ENCODE data around the gene RNF148. TPM values are rescaled to one million over a fixed set of nuclear protein-coding genes. Genes with fewer than 3 reads are reported as not detected.

Gene RNF148
- total RNA-seq, 2 experiments from 2014 or later, result not detected

GRCh38 chr7:122710916-122711315 lies 8.2 kb upstream of the RNF148 start:
- H3K4me1 Mint-ChIP-seq, result no peaks in the 10 kb centered on the region
- H3K27ac Mint-ChIP-seq, result no peak overlapping the region
- peaks cover 2% of the 10 kb centered on the region for H3K9me3 Mint-ChIP-seq
- no peak overlapping the region for H3K4me3 Mint-ChIP-seq
- no peaks in the 10 kb centered on the region for H3K36me3 Mint-ChIP-seq (ENCODE audit: low read depth)
- no peaks in the 10 kb centered on the region for H3K27me3 Mint-ChIP-seq
- ChIA-PET POLR2A (no interaction called here), CTCF (no interaction called here)
- no peak for DNase-seq

- Mint-ChIP-seq H3K9me3 (peaks cover 2% of the 10 kb centered on the region), H3K27ac (no peak overlapping the region), H3K36me3 (ENCODE audit: low read depth) (no peaks in the 10 kb centered on the region), H3K4me1 (no peaks in the 10 kb centered on the region), H3K4me3 (no peak overlapping the region), H3K27me3 (no peaks in the 10 kb centered on the region)
- DNase-seq, result no peak
- ChIA-PET CTCF (no interaction called here), POLR2A (no interaction called here)
These were observed 7.4 kb upstream of the RNF148 start for GRCh38 chr7:122709930-122710646.

GRCh38 chr7:122706836-122707235 lies 4.1 kb upstream of the RNF148 start:
- no peak overlapping the region for H3K4me3 Mint-ChIP-seq
- H3K4me1 Mint-ChIP-seq, result no peaks in the 10 kb centered on the region
- ChIA-PET CTCF (no interaction called here), POLR2A (no interaction called here)
- H3K27ac Mint-ChIP-seq, result no peak overlapping the region
- no peaks in the 10 kb centered on the region for H3K27me3 Mint-ChIP-seq
- DNase-seq, result no peak
- H3K36me3 Mint-ChIP-seq (ENCODE audit: low read depth), result no peaks in the 10 kb centered on the region
- H3K9me3 Mint-ChIP-seq, result peaks cover 2% of the 10 kb centered on the region

GRCh38 chr7:122699017-122699416 lies 3.7 kb downstream of the RNF148 start, which contains the start of gene RNF133:
TSS of gene RNF133 (minus strand) at chr7:122699117. CDS start at chr7:122698918, 199 bp downstream.
- H3K4me3 Mint-ChIP-seq, result no peak within 1 kb of the TSS
- H3K9me3 Mint-ChIP-seq, result peaks cover 4% of the 10 kb centered on the region
- no peak for DNase-seq
- H3K4me1 Mint-ChIP-seq, result no peaks in the 10 kb centered on the region
- POLR2A ChIA-PET, result no interaction called here
- H3K27ac Mint-ChIP-seq, result no peak within 1 kb of the TSS
- no peaks in the 10 kb centered on the region for H3K27me3 Mint-ChIP-seq
- CTCF ChIA-PET, result no interaction called here
- no peaks in the 10 kb centered on the region for H3K36me3 Mint-ChIP-seq (ENCODE audit: low read depth)

- ChIA-PET POLR2A (no interaction called here), CTCF (no interaction called here)
- Mint-ChIP-seq H3K4me3 (no peak overlapping the region), H3K4me1 (no peaks in the 10 kb centered on the region), H3K9me3 (peaks cover 17% of the 10 kb centered on the region), H3K27me3 (no peaks in the 10 kb centered on the region), H3K36me3 (ENCODE audit: low read depth) (no peaks in the 10 kb centered on the region), H3K27ac (no peak overlapping the region)
- no peak for DNase-seq
These were observed 6.9 kb downstream of the RNF148 start for GRCh38 chr7:122695816-122696215.

- ChIA-PET POLR2A (no interaction called here), CTCF (no interaction called here)
- Mint-ChIP-seq H3K4me3 (no peak overlapping the region), H3K36me3 (ENCODE audit: low read depth) (no peaks in the 10 kb centered on the region), H3K4me1 (no peaks in the 10 kb centered on the region), H3K9me3 (peaks cover 20% of the 10 kb centered on the region), H3K27me3 (no peaks in the 10 kb centered on the region), H3K27ac (no peak overlapping the region)
- DNase-seq, result no peak
These were observed 8.0 kb downstream of the RNF148 start for GRCh38 chr7:122694697-122695096.

GRCh38 chr7:122692769-122693309 lies 9.9 kb downstream of the RNF148 start:
- Mint-ChIP-seq H3K4me1 (no peaks in the 10 kb centered on the region), H3K27me3 (no peaks in the 10 kb centered on the region), H3K9me3 (peaks cover 20% of the 10 kb centered on the region), H3K36me3 (ENCODE audit: low read depth) (no peaks in the 10 kb centered on the region), H3K4me3 (no peak overlapping the region), H3K27ac (no peak overlapping the region)
- no peak for DNase-seq
- POLR2A ChIA-PET, result no interaction called here
- CTCF ChIA-PET, result no interaction called here

GRCh38 chr7:122691569-122692235 lies 11.0 kb downstream of the RNF148 start:
- Mint-ChIP-seq H3K4me3 (no peak overlapping the region), H3K4me1 (no peaks in the 10 kb centered on the region), H3K9me3 (peaks cover 20% of the 10 kb centered on the region), H3K27me3 (no peaks in the 10 kb centered on the region), H3K27ac (no peak overlapping the region), H3K36me3 (ENCODE audit: low read depth) (no peaks in the 10 kb centered on the region)
- DNase-seq, result no peak
- CTCF ChIA-PET, result no interaction called here
- POLR2A ChIA-PET, result no interaction called here

- CTCF ChIA-PET, result no interaction called here
- DNase-seq, result no peak
- no peaks in the 10 kb centered on the region for H3K36me3 Mint-ChIP-seq (ENCODE audit: low read depth)
- H3K9me3 Mint-ChIP-seq, result peaks cover 20% of the 10 kb centered on the region
- no peaks in the 10 kb centered on the region for H3K4me1 Mint-ChIP-seq
- no peaks in the 10 kb centered on the region for H3K27me3 Mint-ChIP-seq
- POLR2A ChIA-PET, result no interaction called here
- H3K27ac Mint-ChIP-seq, result no peak overlapping the region
- H3K4me3 Mint-ChIP-seq, result no peak overlapping the region
These were observed 13.2 kb downstream of the RNF148 start for GRCh38 chr7:122689346-122690109.

GRCh38 chr7:122688400-122688998 lies 14.2 kb downstream of the RNF148 start:
- Mint-ChIP-seq H3K27me3 (no peaks in the 10 kb centered on the region), H3K27ac (no peak overlapping the region), H3K4me3 (no peak overlapping the region), H3K9me3 (peaks cover 20% of the 10 kb centered on the region), H3K4me1 (no peaks in the 10 kb centered on the region), H3K36me3 (ENCODE audit: low read depth) (no peaks in the 10 kb centered on the region)
- POLR2A ChIA-PET, result no interaction called here
- no peak for DNase-seq
- CTCF ChIA-PET, result no interaction called here

- no peak overlapping the region for H3K4me3 Mint-ChIP-seq
- H3K27ac Mint-ChIP-seq, result no peak overlapping the region
- peaks cover 12% of the 10 kb centered on the region for H3K9me3 Mint-ChIP-seq
- no peak for DNase-seq
- POLR2A ChIA-PET, result no interaction called here
- H3K27me3 Mint-ChIP-seq, result no peaks in the 10 kb centered on the region
- CTCF ChIA-PET, result no interaction called here
- H3K36me3 Mint-ChIP-seq (ENCODE audit: low read depth), result no peaks in the 10 kb centered on the region
- no peaks in the 10 kb centered on the region for H3K4me1 Mint-ChIP-seq
These were observed 16.3 kb downstream of the RNF148 start for GRCh38 chr7:122686360-122686878.

- Mint-ChIP-seq H3K4me1 (no peaks in the 10 kb centered on the region), H3K27ac (no peak overlapping the region), H3K36me3 (ENCODE audit: low read depth) (no peaks in the 10 kb centered on the region), H3K27me3 (no peaks in the 10 kb centered on the region), H3K4me3 (no peak overlapping the region), H3K9me3 (peaks cover under 1% of the 10 kb centered on the region)
- ChIA-PET POLR2A (no interaction called here), CTCF (no interaction called here)
- no peak for DNase-seq
These were observed 18.2 kb downstream of the RNF148 start for GRCh38 chr7:122684504-122684903.

Data from activated CD4-positive, alpha-beta memory T cell treated with anti-CD3 and anti-CD28 coated beads, Interleukin-2, amount 10 ng/mL, durations not matched to agents 7 days and 5 days (primary cell).